Hepatocyte (in vitro differentiated cells): ENCODE measurements around the gene KCNJ4. TPM values are rescaled to one million over a fixed set of nuclear protein-coding genes. Genes with fewer than 3 reads are reported as not detected.
"Not testable (repeated sequence)": the region's sequence is repeated elsewhere in the genome, so short reads cannot be mapped to it uniquely, and the experiment has no call there.

Experiments
- DNase-seq: peaks from one replicate; pipeline ENCODE4 v3.0.0-alpha.2; 2016; ENCODE audit warnings: low spot score
- H2AFZ ChIP-seq: fragments of 200-600 bp; sonication (generic); 2 replicates; pipeline ENCODE4 v1.6.0; 2016; ENCODE audit warnings: antibody characterized with exemption, mild to moderate bottlenecking
- H3K27ac ChIP-seq: fragments of 200-600 bp; sonication (generic); 2 replicates; pipeline ENCODE4 v1.5.1; 2016; ENCODE audit warnings: mild to moderate bottlenecking
- H3K27me3 ChIP-seq: fragments of 200-600 bp; sonication (generic); 2 replicates; pipeline ENCODE4 v1.6.1; 2016
- H3K36me3 ChIP-seq: fragments of 200-600 bp; sonication (generic); replicated peaks from 2 replicates; pipeline ENCODE4 v1.5.1; 2016; ENCODE audit warnings: low read depth; ENCODE audit not compliant: insufficient read depth
- H3K4me1 ChIP-seq: fragments of 200-600 bp; sonication (generic); 2 replicates; pipeline ENCODE4 v1.5.1; 2016; ENCODE audit warnings: mild to moderate bottlenecking, moderate library complexity; ENCODE audit not compliant: insufficient read depth
- H3K4me2 ChIP-seq: fragments of 200-600 bp; sonication (generic); 2 replicates; pipeline ENCODE4 v1.6.0; 2016
- H3K4me3 ChIP-seq: fragments of 200-600 bp; sonication (generic); 2 replicates; pipeline ENCODE4 v1.5.1; 2016; ENCODE audit warnings: mild to moderate bottlenecking
- H3K79me2 ChIP-seq: fragments of 200-600 bp; sonication (generic); 2 replicates; pipeline ENCODE4 v1.6.0; 2017; ENCODE audit warnings: mild to moderate bottlenecking
- H3K9me2 ChIP-seq: fragments of 200-600 bp; sonication (generic); replicated peaks from 2 replicates; pipeline ENCODE4 v1.6.0; 2017; ENCODE audit warnings: mild to moderate bottlenecking; ENCODE audit not compliant: insufficient read depth
- H3K9me3 ChIP-seq: fragments of 200-600 bp; sonication (generic); 2 replicates; pipeline ENCODE4 v1.5.1; 2016; ENCODE audit warnings: low read depth, mild to moderate bottlenecking
- H4K20me1 ChIP-seq: fragments of 200-600 bp; sonication (generic); 2 replicates; pipeline ENCODE4 v1.6.0; 2016; ENCODE audit warnings: mild to moderate bottlenecking; ENCODE audit not compliant: insufficient read depth, poor library complexity, severe bottlenecking
- CTCF ChIP-seq: fragments of 200-600 bp; sonication (generic); IDR thresholded peaks from 2 replicates; pipeline ENCODE4 v1.5.1; 2016; ENCODE audit warnings: antibody characterized with exemption, mild to moderate bottlenecking; ENCODE audit not compliant: poor library complexity
- EZH2 ChIP-seq: fragments of 200-600 bp; sonication (generic); IDR thresholded peaks from 2 replicates; pipeline ENCODE4 v1.6.1; 2016; ENCODE audit warnings: antibody characterized with exemption, mild to moderate bottlenecking, borderline replicate concordance
- EZH2phosphoT487 ChIP-seq: fragments of 200-600 bp; sonication (generic); IDR thresholded peaks from one replicate; pipeline ENCODE4 v1.6.1; 2018; ENCODE audit warnings: antibody characterized with exemption, mild to moderate bottlenecking, low read depth, moderate library complexity; ENCODE audit not compliant: unreplicated experiment, severe bottlenecking
- WGBS: methylation state at CpG from one replicate; pipeline ENCODE4 v1.1.6; 2016; ENCODE audit warnings: low lambda C conversion rate; ENCODE audit errors: missing lambda C conversion rate; 5-methylcytosine and 5-hydroxymethylcytosine counted together
- polyA plus RNA-seq: library from polyadenylated mRNA; unstranded; fragments of >200 nt; fragmentation: Nextera tagmentation; extraction: Ambion mirVana; gene quantifications from 2 replicates; pipeline ENCODE4 v1.2.1, GENCODE V29; 2016
- total RNA-seq: library from RNA; depleted of rRNA; stranded (reverse); fragments of >200 nt; gene quantifications from 2 replicates; pipeline ENCODE4 v1.2.3, GENCODE V29; 2014

Gene KCNJ4
- total and polyA plus RNA-seq, 2 experiments from 2014 or later: 0.08 to 0.50 TPM

GRCh38 chr22:38479096-38479837, 24.3 kb upstream of the KCNJ4 start:
- Histone ChIP-seq H3K4me3 (no peak overlapping the region), H3K4me2 (no peak overlapping the region), H3K36me3 (peaks cover 3% of the 10 kb centered on the region), H4K20me1 (no peaks in the 10 kb centered on the region), H3K4me1 (peaks cover 4% of the 10 kb centered on the region), H3K27ac (peak overlapping the region; percentile 19), H3K79me2 (no peaks in the 10 kb centered on the region), H2AFZ (no peak overlapping the region), H3K27me3 (no peaks in the 10 kb centered on the region), H3K9me3 (no peaks in the 10 kb centered on the region), H3K9me2 (no peaks in the 10 kb centered on the region)
- no peak for TF ChIP-seq EZH2phosphoT487
- 80% methylated on average over 7 of the region's 7 CpGs for WGBS
- no peak for DNase-seq

- peaks cover 4% of the 10 kb centered on the region for H3K4me1 ChIP-seq
- DNase-seq: no peak
- H3K4me3 ChIP-seq: no peak overlapping the region
- TF ChIP-seq EZH2: no peak
- no peak for TF ChIP-seq CTCF
- no peak for TF ChIP-seq EZH2phosphoT487
- no peaks in the 10 kb centered on the region for H4K20me1 ChIP-seq
- no peak overlapping the region for H2AFZ ChIP-seq
- no peaks in the 10 kb centered on the region for H3K79me2 ChIP-seq
- H3K27me3 ChIP-seq: no peaks in the 10 kb centered on the region
- H3K4me2 ChIP-seq: no peak overlapping the region
- H3K9me3 ChIP-seq: no peaks in the 10 kb centered on the region
- H3K9me2 ChIP-seq: no peaks in the 10 kb centered on the region
- H3K27ac ChIP-seq: peak overlapping the region; percentile 80
- 81% methylated on average over 1 of the region's 1 CpG for WGBS
- H3K36me3 ChIP-seq: no peaks in the 10 kb centered on the region
Measured at GRCh38 chr22:38477585-38477984, 22.6 kb upstream of the KCNJ4 start.

GRCh38 chr22:38474003-38474607, 19.1 kb upstream of the KCNJ4 start:
- Histone ChIP-seq H2AFZ (no peak overlapping the region), H3K4me2 (no peak overlapping the region), H3K27me3 (no peaks in the 10 kb centered on the region), H3K4me1 (peaks cover 9% of the 10 kb centered on the region), H3K27ac (no peak overlapping the region), H3K9me3 (no peaks in the 10 kb centered on the region), H3K79me2 (peaks cover 5% of the 10 kb centered on the region), H3K36me3 (no peaks in the 10 kb centered on the region), H4K20me1 (no peaks in the 10 kb centered on the region), H3K4me3 (no peak overlapping the region), H3K9me2 (no peaks in the 10 kb centered on the region)
- 62% methylated on average over 10 of the region's 10 CpGs for WGBS
- TF ChIP-seq EZH2phosphoT487 (no peak), EZH2 (no peak), CTCF (no peak)
- DNase-seq: no peak

GRCh38 chr22:38471237-38471636, 16.2 kb upstream of the KCNJ4 start:
- no peak for DNase-seq
- Histone ChIP-seq H3K9me3 (no peaks in the 10 kb centered on the region), H3K4me1 (peaks cover 11% of the 10 kb centered on the region), H3K36me3 (no peaks in the 10 kb centered on the region), H3K9me2 (no peaks in the 10 kb centered on the region), H3K4me3 (no peak overlapping the region), H3K27me3 (no peaks in the 10 kb centered on the region), H4K20me1 (no peaks in the 10 kb centered on the region), H3K79me2 (peaks cover 11% of the 10 kb centered on the region), H3K27ac (no peak overlapping the region), H3K4me2 (no peak overlapping the region), H2AFZ (no peak overlapping the region)
- 84% methylated on average over 11 of the region's 11 CpGs for WGBS
- TF ChIP-seq EZH2phosphoT487 (no peak), EZH2 (no peak)

- H3K9me3 ChIP-seq, H3K9me2 ChIP-seq, H3K36me3 ChIP-seq, DNase-seq, H4K20me1 ChIP-seq, H2AFZ ChIP-seq, H3K4me2 ChIP-seq, H3K27me3 ChIP-seq, H3K27ac ChIP-seq, H3K4me3 ChIP-seq: not testable (repeated sequence)
- WGBS: 97% methylated on average over 10 of the region's 10 CpGs
- peaks cover 11% of the 10 kb centered on the region for H3K4me1 ChIP-seq
- peaks cover 11% of the 10 kb centered on the region for H3K79me2 ChIP-seq
Measured at GRCh38 chr22:38470179-38470578, 15.2 kb upstream of the KCNJ4 start.
